ENCODE results near the gene FASTKD1.
"Not testable (repeated sequence)": the region's sequence is repeated elsewhere in the genome, so short reads cannot be mapped to it uniquely, and the experiment has no call there.

The FASTKD1 gene

DNA sequence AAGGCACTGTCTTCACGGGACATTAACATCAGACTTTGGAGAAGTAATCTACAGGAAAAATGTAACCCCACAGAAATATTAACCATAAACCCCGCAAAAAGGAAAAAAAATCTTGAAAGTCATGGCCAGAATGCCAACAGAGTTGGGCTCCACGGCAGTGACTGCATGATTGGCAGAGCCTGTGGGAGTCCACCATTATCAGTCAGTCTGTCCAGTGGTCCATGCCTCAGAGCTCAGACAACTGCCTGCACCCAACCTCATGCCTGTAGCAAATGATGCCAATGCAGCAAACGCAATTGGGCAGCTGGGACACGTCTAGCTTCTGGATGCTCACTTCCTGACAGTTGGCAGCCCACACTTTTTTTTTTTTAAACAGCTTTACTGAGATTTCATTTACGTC is 5.4 kb upstream of the FASTKD1 start:
- Histone ChIP-seq H3K36me3 (ENCODE audit: insufficient read depth, insufficient read length, low read length) (no peaks in the 10 kb centered on the region), H3K4me3 (ENCODE audit: insufficient read length, low read depth) (no peak overlapping the region), H3K27me3 (ENCODE audit: insufficient read depth, insufficient read length) (no peaks in the 10 kb centered on the region), H3K4me1 (ENCODE audit: insufficient read depth, insufficient read length) (no peaks in the 10 kb centered on the region), H3K9ac (ENCODE audit: insufficient read length, low read depth) (no peak overlapping the region), H3K9me3 (ENCODE audit: insufficient read depth, low read length) (peaks cover 16% of the 10 kb centered on the region)
- no peak for DNase-seq (ENCODE audit: low read depth, low spot score)
- TF ChIP-seq YY1 (IDR thresholded peaks at IDR 0.05; ENCODE audit: insufficient read depth, insufficient read length) (no peak), ZNF274 (IDR thresholded peaks at IDR 0.05; ENCODE audit: low read depth, low read length) (no peak), SUZ12 (IDR thresholded peaks at IDR 0.05; ENCODE audit: extremely low read depth, insufficient read depth, insufficient read length) (no peak)

DNA sequence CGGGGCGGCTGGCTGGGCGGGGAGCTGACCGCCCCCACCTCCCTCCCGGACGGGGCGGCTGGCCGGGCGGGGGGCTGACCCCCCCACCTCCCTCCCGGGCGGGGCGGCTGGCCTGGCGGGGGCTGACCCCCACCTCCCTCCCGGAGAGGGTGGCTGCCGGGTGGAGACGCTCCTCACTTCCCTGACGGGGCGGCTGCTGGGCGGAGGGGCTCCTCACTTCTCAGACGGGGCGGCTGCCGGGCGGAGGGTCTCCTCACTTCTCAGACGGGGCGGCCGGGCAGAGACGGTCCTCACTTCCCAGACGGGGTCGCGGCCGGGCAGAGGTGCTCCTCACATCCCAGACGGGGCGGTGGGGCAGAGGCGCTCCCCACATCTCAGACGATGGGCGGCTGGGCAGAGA is 1.6 kb upstream of the FASTKD1 start:
- not testable (repeated sequence) for H3K9me3 ChIP-seq (ENCODE audit: insufficient read depth, low read length); H3K36me3 ChIP-seq (ENCODE audit: insufficient read depth, insufficient read length, low read length); DNase-seq (ENCODE audit: low read depth, low spot score); H3K4me1 ChIP-seq (ENCODE audit: insufficient read depth, insufficient read length); H3K27me3 ChIP-seq (ENCODE audit: insufficient read depth, insufficient read length); H3K9ac ChIP-seq (ENCODE audit: insufficient read length, low read depth); H3K4me3 ChIP-seq (ENCODE audit: insufficient read length, low read depth)

DNA sequence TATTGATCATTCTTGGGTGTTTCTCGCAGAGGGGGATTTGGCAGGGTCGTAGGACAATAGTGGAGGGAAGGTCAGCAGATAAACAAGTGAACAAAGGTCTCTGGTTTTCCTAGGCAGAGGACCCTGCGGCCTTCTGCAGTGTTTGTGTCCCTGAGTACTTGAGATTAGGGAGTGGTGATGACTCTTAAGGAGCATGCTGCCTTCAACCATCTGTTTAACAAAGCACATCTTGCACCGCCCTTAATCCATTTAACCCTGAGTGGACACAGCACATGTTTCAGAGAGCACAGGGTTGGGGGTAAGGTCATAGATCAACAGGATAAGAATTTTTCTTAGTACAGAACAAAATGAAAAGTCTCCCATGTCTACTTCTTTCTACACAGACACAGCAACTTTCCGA is 874 bp upstream of the FASTKD1 start:
- H3K4me3 ChIP-seq (ENCODE audit: insufficient read length, low read depth); H3K9ac ChIP-seq (ENCODE audit: insufficient read length, low read depth); H3K36me3 ChIP-seq (ENCODE audit: insufficient read depth, insufficient read length, low read length); DNase-seq (ENCODE audit: low read depth, low spot score); H3K4me1 ChIP-seq (ENCODE audit: insufficient read depth, insufficient read length); H3K27me3 ChIP-seq (ENCODE audit: insufficient read depth, insufficient read length); H3K9me3 ChIP-seq (ENCODE audit: insufficient read depth, low read length): not testable (repeated sequence)

DNA sequence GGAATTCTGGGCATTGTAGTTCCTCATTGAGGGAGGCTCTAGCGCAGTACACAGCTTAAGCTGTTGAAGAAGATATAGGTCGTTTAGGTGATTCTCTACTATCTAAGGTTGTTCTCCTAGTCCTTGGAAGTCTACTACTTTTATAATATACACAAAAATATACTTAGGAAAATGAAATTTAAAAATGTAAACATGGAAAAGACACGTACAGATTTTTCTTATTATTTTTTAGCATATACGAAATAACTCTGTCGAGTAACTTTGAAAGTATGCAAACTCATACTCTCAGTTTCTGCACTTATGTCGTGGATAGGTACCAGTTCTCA is 272 bp upstream of the FASTKD1 start:
- no peak for DNase-seq (ENCODE audit: low read depth, low spot score)
- H3K36me3 ChIP-seq (ENCODE audit: insufficient read depth, insufficient read length, low read length) = peaks cover 15% of the 10 kb centered on the region
- H3K27me3 ChIP-seq (ENCODE audit: insufficient read depth, insufficient read length) = no peaks in the 10 kb centered on the region
- H3K4me1 ChIP-seq (ENCODE audit: insufficient read depth, insufficient read length) = no peaks in the 10 kb centered on the region
- H3K9me3 ChIP-seq (ENCODE audit: insufficient read depth, low read length) = peaks cover 5% of the 10 kb centered on the region; the same call in 1 of the 2 replicates
- peak overlapping the region; percentile 79 for H3K4me3 ChIP-seq (ENCODE audit: insufficient read length, low read depth)
- H3K9ac ChIP-seq (ENCODE audit: insufficient read length, low read depth) = no peak overlapping the region
- TF ChIP-seq SUZ12 (IDR thresholded peaks at IDR 0.05; ENCODE audit: extremely low read depth, insufficient read depth, insufficient read length) (no peak), ZNF274 (IDR thresholded peaks at IDR 0.05; ENCODE audit: low read depth, low read length) (no peak), YY1 (IDR thresholded peaks at IDR 0.05; ENCODE audit: insufficient read depth, insufficient read length) (no peak)

- Histone ChIP-seq H3K4me1 (ENCODE audit: insufficient read depth, insufficient read length) (no peaks in the 10 kb centered on the region), H3K9ac (ENCODE audit: insufficient read length, low read depth) (peak overlapping the region; percentile 90), H3K27me3 (ENCODE audit: insufficient read depth, insufficient read length) (no peaks in the 10 kb centered on the region), H3K9me3 (ENCODE audit: insufficient read depth, low read length) (peaks cover 5% of the 10 kb centered on the region; the same call in 1 of the 2 replicates), H3K4me3 (ENCODE audit: insufficient read length, low read depth) (peak overlapping the region; percentile 79), H3K36me3 (ENCODE audit: insufficient read depth, insufficient read length, low read length) (peaks cover 23% of the 10 kb centered on the region)
- TF ChIP-seq ZNF274 (IDR thresholded peaks at IDR 0.05; ENCODE audit: low read depth, low read length) (no peak), YY1 (IDR thresholded peaks at IDR 0.05; ENCODE audit: insufficient read depth, insufficient read length) (no peak), SUZ12 (IDR thresholded peaks at IDR 0.05; ENCODE audit: extremely low read depth, insufficient read depth, insufficient read length) (no peak)
- no peak for DNase-seq (ENCODE audit: low read depth, low spot score)
Measured at GRCh38 chr2:169572821-169573159, 875 bp downstream of the FASTKD1 start.

DNA sequence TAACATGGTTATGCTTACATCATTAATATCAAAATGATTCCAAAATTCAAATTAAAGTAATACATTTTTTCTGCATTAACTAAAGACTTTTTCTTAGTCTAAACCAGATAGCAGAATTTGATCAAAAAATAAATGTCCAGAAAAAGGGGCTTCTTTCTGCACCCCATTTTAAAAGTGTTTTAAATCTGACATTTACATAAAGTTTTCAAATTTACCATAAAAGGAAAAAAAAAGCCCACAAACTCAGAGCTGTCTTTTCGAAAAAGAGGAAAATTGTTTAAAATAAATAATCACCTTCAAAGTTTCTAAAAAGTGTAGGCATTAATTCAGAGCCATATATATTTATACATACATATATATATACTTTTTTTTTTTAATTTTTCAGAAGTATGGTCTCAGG is 1.5 kb downstream of the FASTKD1 start:
- Histone ChIP-seq H3K36me3 (ENCODE audit: insufficient read depth, insufficient read length, low read length) (peaks cover 28% of the 10 kb centered on the region), H3K9me3 (ENCODE audit: insufficient read depth, low read length) (peaks cover 5% of the 10 kb centered on the region; the same call in 1 of the 2 replicates), H3K4me3 (ENCODE audit: insufficient read length, low read depth) (peak overlapping the region; percentile 79), H3K4me1 (ENCODE audit: insufficient read depth, insufficient read length) (no peaks in the 10 kb centered on the region), H3K9ac (ENCODE audit: insufficient read length, low read depth) (no peak overlapping the region), H3K27me3 (ENCODE audit: insufficient read depth, insufficient read length) (no peaks in the 10 kb centered on the region)
- TF ChIP-seq YY1 (IDR thresholded peaks at IDR 0.05; ENCODE audit: insufficient read depth, insufficient read length) = no peak
- no peak for TF ChIP-seq SUZ12 (IDR thresholded peaks at IDR 0.05; ENCODE audit: extremely low read depth, insufficient read depth, insufficient read length)
- DNase-seq (ENCODE audit: low read depth, low spot score) = no peak

- no peaks in the 10 kb centered on the region for H3K27me3 ChIP-seq (ENCODE audit: insufficient read depth, insufficient read length)
- peaks cover 5% of the 10 kb centered on the region; the same call in 1 of the 2 replicates for H3K9me3 ChIP-seq (ENCODE audit: insufficient read depth, low read length)
- no peak overlapping the region for H3K4me3 ChIP-seq (ENCODE audit: insufficient read length, low read depth)
- no peaks in the 10 kb centered on the region for H3K4me1 ChIP-seq (ENCODE audit: insufficient read depth, insufficient read length)
- no peak for DNase-seq (ENCODE audit: low read depth, low spot score)
- H3K9ac ChIP-seq (ENCODE audit: insufficient read length, low read depth) = no peak overlapping the region
- TF ChIP-seq ZNF274 (IDR thresholded peaks at IDR 0.05; ENCODE audit: low read depth, low read length) (no peak), YY1 (IDR thresholded peaks at IDR 0.05; ENCODE audit: insufficient read depth, insufficient read length) (no peak), SUZ12 (IDR thresholded peaks at IDR 0.05; ENCODE audit: extremely low read depth, insufficient read depth, insufficient read length) (no peak)
- peaks cover 29% of the 10 kb centered on the region for H3K36me3 ChIP-seq (ENCODE audit: insufficient read depth, insufficient read length, low read length)
Measured at GRCh38 chr2:169571571-169571970, 2.1 kb downstream of the FASTKD1 start.

GRCh38 chr2:169570752-169571151 is 2.9 kb downstream of the FASTKD1 start:
- H3K9me3 ChIP-seq (ENCODE audit: insufficient read depth, low read length); H3K9ac ChIP-seq (ENCODE audit: insufficient read length, low read depth); DNase-seq (ENCODE audit: low read depth, low spot score); H3K4me1 ChIP-seq (ENCODE audit: insufficient read depth, insufficient read length); H3K4me3 ChIP-seq (ENCODE audit: insufficient read length, low read depth); H3K27me3 ChIP-seq (ENCODE audit: insufficient read depth, insufficient read length): not testable (repeated sequence)
- peaks cover 36% of the 10 kb centered on the region for H3K36me3 ChIP-seq (ENCODE audit: insufficient read depth, insufficient read length, low read length)
